Cardiac muscle cell (in vitro differentiated cells and primary cell): ENCODE data around the gene PHF2. TPM values are rescaled to one million over a fixed set of nuclear protein-coding genes. Genes with fewer than 3 reads are reported as not detected.
A peak's percentile ranks its signal among the peaks of the same experiment; 100 is the strongest.

ENCODE experiments used
- DNase-seq, 2 donors: peaks; one replicate each; pipeline versions ENCODE4 v3.0.0 to v3.0.0-alpha.2; 2010 to 2017; ENCODE audit warnings: low read depth in 1 of 2, low spot score in 1 of 2
- H3K27ac ChIP-seq: fragments of 200-600 bp; sonication (generic); 2 replicates; pipeline ENCODE4 v1.5.1; 2016
- H3K27me3 ChIP-seq: fragments of 200-600 bp; sonication (generic); 2 replicates; pipeline ENCODE4 v1.6.0; 2016; ENCODE audit warnings: control low read depth
- H3K36me3 ChIP-seq: fragments of 200-600 bp; sonication (generic); 2 replicates; pipeline ENCODE4 v1.5.1; 2016; ENCODE audit warnings: control low read depth
- H3K4me1 ChIP-seq: fragments of 200-600 bp; sonication (generic); 2 replicates; pipeline ENCODE4 v1.8.1; 2017; ENCODE audit warnings: low read depth, mild to moderate bottlenecking, mixed run types
- H3K4me3 ChIP-seq: fragments of 200-600 bp; sonication (generic); 2 replicates; pipeline ENCODE4 v1.5.1; 2016; ENCODE audit warnings: mild to moderate bottlenecking
- H3K9me3 ChIP-seq: fragments of 200-600 bp; sonication (generic); 2 replicates; pipeline ENCODE4 v1.5.1; 2017; ENCODE audit warnings: low read depth, mild to moderate bottlenecking, control low read depth
- CTCF ChIP-seq: IDR thresholded peaks from 2 replicates; pipeline ENCODE4 v1.5.1; 2012; ENCODE audit warnings: low read depth, mild to moderate bottlenecking, low read length
- polyA plus RNA-seq: library from polyadenylated mRNA; unstranded; fragments of >200 nt; fragmentation: Nextera tagmentation; extraction: Ambion mirVana; gene quantifications from 2 replicates; pipeline ENCODE4 v1.2.1, GENCODE V29; 2016
- total RNA-seq: library from RNA; depleted of rRNA; stranded (reverse); fragments of >200 nt; gene quantifications from 2 replicates; pipeline ENCODE4 v1.2.3, GENCODE V29; 2016

The PHF2 gene
- total and polyA plus RNA-seq, 2 experiments from 2014 or later: 14.1 to 33.7 TPM

GRCh38 chr9:93637886-93638285, 61.5 kb downstream of the PHF2 start:
- Histone ChIP-seq H3K27me3 (no peaks in the 10 kb centered on the region), H3K4me1 (peaks cover 24% of the 10 kb centered on the region), H3K36me3 (no peaks in the 10 kb centered on the region), H3K9me3 (no peaks in the 10 kb centered on the region), H3K4me3 (no peak overlapping the region), H3K27ac (no peak overlapping the region)
- TF ChIP-seq CTCF: no peak
- DNase-seq: no peak

- no peak overlapping the region for H3K27ac ChIP-seq
- TF ChIP-seq CTCF: no peak
- no peaks in the 10 kb centered on the region for H3K9me3 ChIP-seq
- no peaks in the 10 kb centered on the region for H3K36me3 ChIP-seq
- peaks cover 25% of the 10 kb centered on the region for H3K4me1 ChIP-seq
- no peaks in the 10 kb centered on the region for H3K27me3 ChIP-seq
- no peak for DNase-seq
- no peak overlapping the region for H3K4me3 ChIP-seq
These were observed 63.6 kb downstream of the PHF2 start for GRCh38 chr9:93640027-93640426.

- Histone ChIP-seq H3K36me3 (no peaks in the 10 kb centered on the region), H3K4me3 (no peak overlapping the region), H3K27me3 (no peaks in the 10 kb centered on the region), H3K4me1 (peaks cover 25% of the 10 kb centered on the region), H3K9me3 (no peaks in the 10 kb centered on the region), H3K27ac (no peak overlapping the region)
- no peak for TF ChIP-seq CTCF
- peak in 1 of 2 donors; percentile 59 for DNase-seq
These were observed 66.6 kb downstream of the PHF2 start for GRCh38 chr9:93642961-93643360.

GRCh38 chr9:93644397-93645088, 68.2 kb downstream of the PHF2 start:
- no peak for TF ChIP-seq CTCF
- Histone ChIP-seq H3K27ac (no peak overlapping the region), H3K36me3 (peaks cover 2% of the 10 kb centered on the region), H3K4me1 (peaks cover 25% of the 10 kb centered on the region), H3K4me3 (no peak overlapping the region), H3K9me3 (no peaks in the 10 kb centered on the region), H3K27me3 (no peaks in the 10 kb centered on the region)
- no peak for DNase-seq

- no peak overlapping the region for H3K27ac ChIP-seq
- no peaks in the 10 kb centered on the region for H3K27me3 ChIP-seq
- H3K9me3 ChIP-seq: no peaks in the 10 kb centered on the region
- no peak for DNase-seq
- H3K4me3 ChIP-seq: no peak overlapping the region
- peaks cover 10% of the 10 kb centered on the region for H3K36me3 ChIP-seq
- no peak for TF ChIP-seq CTCF
- peaks cover 22% of the 10 kb centered on the region for H3K4me1 ChIP-seq
These were observed 68.9 kb downstream of the PHF2 start for GRCh38 chr9:93645149-93645889.
